GM23338 (cell line): ENCODE measurements around the gene TRIP10. TPM values are rescaled to one million over a fixed set of nuclear protein-coding genes. Genes with fewer than 3 reads are reported as not detected.

Source experiments
- ATAC-seq: fragments of 200-7000 bp; cut with Tn5 transposase; 3 replicates; pipeline ENCODE4 v1.9.1; 2020
- DNase-seq: peaks from one replicate; pipeline ENCODE4 v3.0.0-alpha.2; 2015; ENCODE audit warnings: low spot score
- H2AFZ ChIP-seq: fragments of 200-600 bp; sonication (generic); 2 replicates; pipeline ENCODE4 v1.8.0; 2016; ENCODE audit warnings: antibody characterized with exemption, mild to moderate bottlenecking, moderate library complexity
- H3F3A ChIP-seq: fragments of 200-600 bp; sonication (generic); replicated peaks from 2 replicates; pipeline ENCODE4 v1.8.0; 2017; ENCODE audit warnings: antibody characterized with exemption, mixed run types, low read depth
- H3K27ac ChIP-seq: fragments of 200-600 bp; sonication (generic); 2 replicates; pipeline ENCODE4 v1.6.1; 2016; ENCODE audit warnings: low read depth
- H3K27me3 ChIP-seq: fragments of 200-600 bp; sonication (generic); 2 replicates; pipeline ENCODE4 v1.8.0; 2016; ENCODE audit warnings: mild to moderate bottlenecking, mixed run types, moderate library complexity; ENCODE audit not compliant: insufficient read depth
- H3K36me3 ChIP-seq: fragments of 200-600 bp; sonication (generic); 2 replicates; pipeline ENCODE4 v1.8.0; 2016; ENCODE audit warnings: mild to moderate bottlenecking; ENCODE audit not compliant: insufficient read depth
- H3K4me1 ChIP-seq: fragments of 200-600 bp; sonication (generic); 2 replicates; pipeline ENCODE4 v1.8.0; 2016; ENCODE audit warnings: mild to moderate bottlenecking, moderate library complexity; ENCODE audit not compliant: insufficient read depth
- H3K4me2 ChIP-seq: fragments of 200-600 bp; sonication (generic); 2 replicates; pipeline ENCODE4 v1.7.1; 2017; ENCODE audit warnings: mixed run types
- H3K4me3 ChIP-seq: fragments of 200-600 bp; sonication (generic); 2 replicates; pipeline ENCODE4 v1.6.1; 2016; ENCODE audit warnings: mixed run types
- H3K79me2 ChIP-seq: fragments of 200-600 bp; sonication (generic); replicated peaks from 2 replicates; pipeline ENCODE4 v1.8.0; 2017; ENCODE audit warnings: mild to moderate bottlenecking; ENCODE audit not compliant: insufficient read depth
- H3K9me2 ChIP-seq: fragments of 200-600 bp; sonication (generic); 2 replicates; pipeline ENCODE4 v1.8.0; 2017; ENCODE audit not compliant: insufficient read depth
- H4K20me1 ChIP-seq: fragments of 200-600 bp; sonication (generic); replicated peaks from 2 replicates; pipeline ENCODE4 v1.8.0; 2017; ENCODE audit warnings: mild to moderate bottlenecking; ENCODE audit not compliant: insufficient read depth
- H3K27ac Mint-ChIP-seq: 2 replicates; pipeline ENCODE4 v1.8.0; 2020; ENCODE audit warnings: inconsistent platforms, mild to moderate bottlenecking, moderate library complexity, mixed read lengths
- H3K27me3 Mint-ChIP-seq: 3 replicates; pipeline ENCODE4 v1.8.0; 2022; ENCODE audit warnings: low read depth, mild to moderate bottlenecking, moderate library complexity, mixed read lengths, inconsistent platforms; ENCODE audit not compliant: insufficient read depth, poor library complexity
- H3K36me3 Mint-ChIP-seq: 3 replicates; pipeline ENCODE4 v1.8.0; 2021; ENCODE audit warnings: low read depth, mild to moderate bottlenecking, inconsistent platforms, moderate library complexity, mixed read lengths
- H3K4me1 Mint-ChIP-seq: 3 replicates; pipeline ENCODE4 v1.8.0; 2020; ENCODE audit warnings: mild to moderate bottlenecking, inconsistent platforms, mixed read lengths
- H3K4me3 Mint-ChIP-seq: 3 replicates; pipeline ENCODE4 v1.8.0; 2021; ENCODE audit warnings: moderate library complexity, mild to moderate bottlenecking, inconsistent platforms, mixed read lengths
- H3K9me3 Mint-ChIP-seq: 3 replicates; pipeline ENCODE4 v1.8.0; 2020; ENCODE audit warnings: moderate library complexity, mild to moderate bottlenecking, inconsistent platforms, mixed read lengths
- ZNF331 ChIP-seq: fragments of 250-450 bp; sonication (Bioruptor Pico); IDR thresholded peaks from 2 replicates; pipeline ENCODE4 v1.5.0; 2020; ENCODE audit warnings: low read depth, mild to moderate bottlenecking, moderate library complexity
- polyA plus RNA-seq: library from polyadenylated mRNA; unstranded; fragments of >200 nt; fragmentation: Nextera tagmentation; extraction: Ambion mirVana; gene quantifications from 2 replicates; pipeline ENCODE4 v1.2.1, GENCODE V29; 2016
- total RNA-seq: library from RNA; depleted of rRNA; stranded (reverse); fragments of >200 nt; shearing (Covaris generic); gene quantifications from 2 replicates; pipeline ENCODE4 v1.2.3, GENCODE V29; 2014
- TF ChIP-seq, protein P1 (sequence below): fragments of 250-450 bp; sonication (Bioruptor Pico); IDR thresholded peaks from 2 replicates; pipeline ENCODE4 v1.5.0; 2020; ENCODE audit warnings: mild to moderate bottlenecking, moderate library complexity
- TF ChIP-seq, protein P2 (sequence below), 2 experiments: fragments of 200-600 bp in 1 of 2; sonication (generic) in 1 of 2; conservative IDR thresholded peaks; 2 replicates each; pipeline versions ENCODE4 v1.5.1 to v1.6.1; 2016 to 2017; ENCODE audit warnings: antibody characterized with exemption in 2 of 2, low read depth in 2 of 2, mild to moderate bottlenecking in 2 of 2, moderate library complexity in 1 of 2

Gene TRIP10
- total and polyA plus RNA-seq, 2 experiments from 2014 or later: 56.8 to 68.5 TPM

DNA sequence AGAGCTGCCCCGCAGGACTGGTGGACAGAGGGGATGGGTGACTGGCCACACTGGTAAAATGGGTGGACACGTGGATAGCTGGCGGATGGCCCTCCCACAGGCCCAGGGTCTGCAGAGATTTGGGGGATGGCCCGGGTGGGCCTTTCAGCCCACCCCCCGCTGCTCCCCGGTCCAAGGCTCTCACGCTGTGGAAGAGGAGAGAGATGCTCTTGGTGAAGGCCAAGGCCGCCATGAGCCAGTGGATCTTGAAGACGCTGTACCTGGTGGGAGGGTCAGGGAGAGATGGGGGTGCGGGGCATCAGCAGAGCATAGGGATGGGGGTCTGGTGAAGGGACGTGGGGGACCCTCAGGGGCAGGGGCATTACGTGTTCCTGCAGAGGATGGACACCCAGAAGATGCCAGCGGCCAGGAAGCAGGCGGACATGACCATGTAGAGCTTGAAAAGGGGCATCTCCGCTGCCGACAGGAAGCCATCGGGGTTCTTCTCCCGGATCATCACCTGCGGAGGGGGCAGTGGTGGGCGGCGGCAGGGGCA lies 6.6 kb upstream of the TRIP10 start:
- Histone ChIP-seq H3K4me3 (no peak overlapping the region), H3K36me3 (no peaks in the 10 kb centered on the region), H3K79me2 (peaks cover 12% of the 10 kb centered on the region), H2AFZ (no peak overlapping the region), H3K4me1 (peaks cover 21% of the 10 kb centered on the region), H3K27ac (no peak overlapping the region), H3K27me3 (no peaks in the 10 kb centered on the region), H4K20me1 (0 out of 2 replicates have a peak, but pooled peaks cover 2% of the 10 kb centered on the region), H3F3A (0 out of 2 replicates have a peak, but pooled peaks cover 7% of the 10 kb centered on the region), H3K9me2 (no peaks in the 10 kb centered on the region), H3K4me2 (no peak overlapping the region)
- Mint-ChIP-seq H3K36me3 (peaks cover 10% of the 10 kb centered on the region; the same call in 2 of the 3 replicates), H3K4me1 (peaks cover 21% of the 10 kb centered on the region), H3K27ac (peak overlapping the region; percentile 40; the same call in 1 of the 2 replicates), H3K9me3 (no peaks in the 10 kb centered on the region; the same call in 2 of the 3 replicates), H3K27me3 (peaks cover 13% of the 10 kb centered on the region), H3K4me3 (no peak overlapping the region)
- TF ChIP-seq, protein P1, sequence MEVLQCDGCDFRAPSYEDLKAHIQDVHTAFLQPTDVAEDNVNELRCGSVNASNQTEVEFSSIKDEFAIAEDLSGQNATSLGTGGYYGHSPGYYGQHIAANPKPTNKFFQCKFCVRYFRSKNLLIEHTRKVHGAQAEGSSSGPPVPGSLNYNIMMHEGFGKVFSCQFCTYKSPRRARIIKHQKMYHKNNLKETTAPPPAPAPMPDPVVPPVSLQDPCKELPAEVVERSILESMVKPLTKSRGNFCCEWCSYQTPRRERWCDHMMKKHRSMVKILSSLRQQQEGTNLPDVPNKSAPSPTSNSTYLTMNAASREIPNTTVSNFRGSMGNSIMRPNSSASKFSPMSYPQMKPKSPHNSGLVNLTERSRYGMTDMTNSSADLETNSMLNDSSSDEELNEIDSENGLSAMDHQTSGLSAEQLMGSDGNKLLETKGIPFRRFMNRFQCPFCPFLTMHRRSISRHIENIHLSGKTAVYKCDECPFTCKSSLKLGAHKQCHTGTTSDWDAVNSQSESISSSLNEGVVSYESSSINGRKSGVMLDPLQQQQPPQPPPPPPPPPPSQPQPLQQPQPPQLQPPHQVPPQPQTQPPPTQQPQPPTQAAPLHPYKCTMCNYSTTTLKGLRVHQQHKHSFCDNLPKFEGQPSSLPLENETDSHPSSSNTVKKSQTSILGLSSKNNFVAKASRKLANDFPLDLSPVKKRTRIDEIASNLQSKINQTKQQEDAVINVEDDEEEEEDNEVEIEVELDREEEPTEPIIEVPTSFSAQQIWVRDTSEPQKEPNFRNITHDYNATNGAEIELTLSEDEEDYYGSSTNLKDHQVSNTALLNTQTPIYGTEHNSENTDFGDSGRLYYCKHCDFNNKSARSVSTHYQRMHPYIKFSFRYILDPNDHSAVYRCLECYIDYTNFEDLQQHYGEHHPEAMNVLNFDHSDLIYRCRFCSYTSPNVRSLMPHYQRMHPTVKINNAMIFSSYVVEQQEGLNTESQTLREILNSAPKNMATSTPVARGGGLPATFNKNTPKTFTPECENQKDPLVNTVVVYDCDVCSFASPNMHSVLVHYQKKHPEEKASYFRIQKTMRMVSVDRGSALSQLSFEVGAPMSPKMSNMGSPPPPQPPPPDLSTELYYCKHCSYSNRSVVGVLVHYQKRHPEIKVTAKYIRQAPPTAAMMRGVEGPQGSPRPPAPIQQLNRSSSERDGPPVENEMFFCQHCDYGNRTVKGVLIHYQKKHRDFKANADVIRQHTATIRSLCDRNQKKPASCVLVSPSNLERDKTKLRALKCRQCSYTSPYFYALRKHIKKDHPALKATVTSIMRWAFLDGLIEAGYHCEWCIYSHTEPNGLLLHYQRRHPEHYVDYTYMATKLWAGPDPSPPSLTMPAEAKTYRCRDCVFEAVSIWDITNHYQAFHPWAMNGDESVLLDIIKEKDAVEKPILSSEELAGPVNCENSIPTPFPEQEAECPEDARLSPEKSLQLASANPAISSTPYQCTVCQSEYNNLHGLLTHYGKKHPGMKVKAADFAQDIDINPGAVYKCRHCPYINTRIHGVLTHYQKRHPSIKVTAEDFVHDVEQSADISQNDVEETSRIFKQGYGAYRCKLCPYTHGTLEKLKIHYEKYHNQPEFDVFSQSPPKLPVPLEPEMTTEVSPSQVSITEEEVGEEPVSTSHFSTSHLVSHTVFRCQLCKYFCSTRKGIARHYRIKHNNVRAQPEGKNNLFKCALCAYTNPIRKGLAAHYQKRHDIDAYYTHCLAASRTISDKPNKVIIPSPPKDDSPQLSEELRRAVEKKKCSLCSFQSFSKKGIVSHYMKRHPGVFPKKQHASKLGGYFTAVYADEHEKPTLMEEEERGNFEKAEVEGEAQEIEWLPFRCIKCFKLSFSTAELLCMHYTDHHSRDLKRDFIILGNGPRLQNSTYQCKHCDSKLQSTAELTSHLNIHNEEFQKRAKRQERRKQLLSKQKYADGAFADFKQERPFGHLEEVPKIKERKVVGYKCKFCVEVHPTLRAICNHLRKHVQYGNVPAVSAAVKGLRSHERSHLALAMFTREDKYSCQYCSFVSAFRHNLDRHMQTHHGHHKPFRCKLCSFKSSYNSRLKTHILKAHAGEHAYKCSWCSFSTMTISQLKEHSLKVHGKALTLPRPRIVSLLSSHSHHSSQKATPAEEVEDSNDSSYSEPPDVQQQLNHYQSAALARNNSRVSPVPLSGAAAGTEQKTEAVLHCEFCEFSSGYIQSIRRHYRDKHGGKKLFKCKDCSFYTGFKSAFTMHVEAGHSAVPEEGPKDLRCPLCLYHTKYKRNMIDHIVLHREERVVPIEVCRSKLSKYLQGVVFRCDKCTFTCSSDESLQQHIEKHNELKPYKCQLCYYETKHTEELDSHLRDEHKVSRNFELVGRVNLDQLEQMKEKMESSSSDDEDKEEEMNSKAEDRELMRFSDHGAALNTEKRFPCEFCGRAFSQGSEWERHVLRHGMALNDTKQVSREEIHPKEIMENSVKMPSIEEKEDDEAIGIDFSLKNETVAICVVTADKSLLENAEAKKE: no peak
- ATAC-seq (no peak), DNase-seq (no peak)

DNA sequence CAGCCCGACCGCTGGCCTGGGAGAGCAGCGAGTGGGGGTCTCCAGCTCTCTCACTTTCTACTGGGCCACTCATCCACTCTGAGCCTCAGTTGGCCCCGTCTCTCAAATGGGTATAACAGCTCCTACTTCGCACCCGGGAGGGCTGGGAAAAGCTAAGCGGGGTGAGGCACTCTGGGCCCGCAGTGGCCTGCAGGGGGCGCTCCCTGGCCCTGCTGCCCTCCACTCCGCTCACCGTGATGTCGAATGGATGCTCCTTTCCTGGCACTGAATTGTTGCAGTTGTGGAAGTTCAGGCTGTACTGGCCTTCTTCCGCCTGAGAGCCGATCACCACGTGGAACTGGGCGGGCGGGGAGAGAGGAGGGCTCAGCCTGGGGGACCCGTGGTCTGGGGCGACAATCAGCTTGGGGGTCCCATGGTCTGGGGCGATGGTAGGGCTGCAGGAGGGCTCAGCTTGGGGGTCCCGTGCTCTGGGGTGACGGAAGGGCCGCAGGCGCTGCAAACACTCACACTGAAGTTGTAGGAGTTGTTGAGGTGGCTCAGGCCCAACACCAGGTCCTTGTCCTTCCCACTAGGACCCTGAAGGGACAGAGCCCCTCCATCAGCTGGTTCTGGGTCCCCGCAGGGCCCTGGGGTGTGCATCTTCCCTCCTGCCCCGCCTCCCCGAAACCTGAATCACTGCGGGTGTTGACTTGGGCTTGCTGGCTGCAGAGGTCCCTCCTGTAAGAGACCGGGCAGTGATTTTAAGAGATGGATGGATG lies 6.0 kb upstream of the TRIP10 start:
- Mint-ChIP-seq H3K36me3 (peaks cover 10% of the 10 kb centered on the region; the same call in 2 of the 3 replicates), H3K9me3 (no peaks in the 10 kb centered on the region; the same call in 2 of the 3 replicates), H3K27ac (no peak overlapping the region), H3K4me1 (peaks cover 28% of the 10 kb centered on the region), H3K4me3 (no peak overlapping the region), H3K27me3 (peaks cover 12% of the 10 kb centered on the region)
- Histone ChIP-seq H3K4me2 (no peak overlapping the region), H2AFZ (no peak overlapping the region), H3K36me3 (no peaks in the 10 kb centered on the region), H3K27ac (no peak overlapping the region), H3K4me1 (peaks cover 27% of the 10 kb centered on the region), H3K4me3 (no peak overlapping the region), H3K27me3 (no peaks in the 10 kb centered on the region), H4K20me1 (0 out of 2 replicates have a peak, but pooled peaks cover 2% of the 10 kb centered on the region), H3K9me2 (no peaks in the 10 kb centered on the region), H3K79me2 (peaks cover 12% of the 10 kb centered on the region), H3F3A (0 out of 2 replicates have a peak, but pooled peaks cover 7% of the 10 kb centered on the region)
- TF ChIP-seq, protein P2, sequence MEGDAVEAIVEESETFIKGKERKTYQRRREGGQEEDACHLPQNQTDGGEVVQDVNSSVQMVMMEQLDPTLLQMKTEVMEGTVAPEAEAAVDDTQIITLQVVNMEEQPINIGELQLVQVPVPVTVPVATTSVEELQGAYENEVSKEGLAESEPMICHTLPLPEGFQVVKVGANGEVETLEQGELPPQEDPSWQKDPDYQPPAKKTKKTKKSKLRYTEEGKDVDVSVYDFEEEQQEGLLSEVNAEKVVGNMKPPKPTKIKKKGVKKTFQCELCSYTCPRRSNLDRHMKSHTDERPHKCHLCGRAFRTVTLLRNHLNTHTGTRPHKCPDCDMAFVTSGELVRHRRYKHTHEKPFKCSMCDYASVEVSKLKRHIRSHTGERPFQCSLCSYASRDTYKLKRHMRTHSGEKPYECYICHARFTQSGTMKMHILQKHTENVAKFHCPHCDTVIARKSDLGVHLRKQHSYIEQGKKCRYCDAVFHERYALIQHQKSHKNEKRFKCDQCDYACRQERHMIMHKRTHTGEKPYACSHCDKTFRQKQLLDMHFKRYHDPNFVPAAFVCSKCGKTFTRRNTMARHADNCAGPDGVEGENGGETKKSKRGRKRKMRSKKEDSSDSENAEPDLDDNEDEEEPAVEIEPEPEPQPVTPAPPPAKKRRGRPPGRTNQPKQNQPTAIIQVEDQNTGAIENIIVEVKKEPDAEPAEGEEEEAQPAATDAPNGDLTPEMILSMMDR (conservative IDR thresholded peaks at IDR 0.05; ENCODE audit: low read depth in 2 of 2): peak; percentile 69 to 78
- TF ChIP-seq ZNF331 (CRISPR knock-in tag): no peak
- peak; percentile 71 for DNase-seq
- ATAC-seq: no peak
